Gastrocnemius medialis (tissue), 4 donors: ENCODE results near the gene GNAS-AS1. TPM values are rescaled to one million over a fixed set of nuclear protein-coding genes. Genes with fewer than 3 reads are reported as not detected.

Source experiments
- ATAC-seq, 2 donors: fragments of 150-250 bp; one replicate each; pipeline ENCODE4 v1.9.1; 2016
- DNase-seq, 2 donors: peaks; one replicate each; pipeline ENCODE4 v3.0.0-alpha.2; 2019
- H3K27ac ChIP-seq, 4 donors: fragments of 200-600 bp; sonication (generic); 1 replicate in 1 of 4; 2 replicates in 3 of 4; pipeline ENCODE4 v1.5.1; 2016 to 2018; ENCODE audit warnings: mild to moderate bottlenecking in 2 of 4, moderate library complexity in 1 of 4
- H3K27me3 ChIP-seq, 3 donors: fragments of 200-600 bp; sonication (generic) in 2 of 3; 1 replicate in 1 of 3; 2 replicates in 2 of 3; pipeline versions ENCODE4 v1.5.1 to v1.6.0; 2016 to 2019; ENCODE audit warnings: mild to moderate bottlenecking in 1 of 3, moderate library complexity in 1 of 3
- H3K36me3 ChIP-seq, 2 donors: fragments of 200-600 bp; sonication (generic) in 1 of 2; one replicate each; pipeline ENCODE4 v1.5.1; 2017 to 2018
- H3K4me1 ChIP-seq, 2 donors: fragments of 200-600 bp; sonication (generic) in 1 of 2; one replicate each; pipeline ENCODE4 v1.5.1; 2016 to 2017; ENCODE audit warnings: mild to moderate bottlenecking in 2 of 2
- H3K4me3 ChIP-seq, 4 donors: fragments of 200-600 bp; sonication (generic) in 3 of 4; 1 replicate in 1 of 4; 2 replicates in 3 of 4; pipeline ENCODE4 v1.5.1; 2016 to 2019; ENCODE audit warnings: mild to moderate bottlenecking in 2 of 4
- H3K9me3 ChIP-seq, 3 donors: fragments of 200-600 bp; sonication (generic) in 2 of 3; 1 replicate in 1 of 3; 2 replicates in 2 of 3; pipeline ENCODE4 v1.5.1; 2016 to 2019
- CTCF ChIP-seq, 5 experiments: fragments of 450-650 bp in 3 of 5; fragments of 200-600 bp in 2 of 5; sonication (generic) in 2 of 5; IDR thresholded peaks in 4 of 5; conservative IDR thresholded peaks in 1 of 5; 1 replicate in 4 of 5; 2 replicates in 1 of 5; pipeline ENCODE4 v1.5.1; 2016 to 2019; ENCODE audit warnings: antibody characterized with exemption in 5 of 5, mild to moderate bottlenecking in 3 of 5, moderate library complexity in 3 of 5
- POLR2A ChIP-seq, 2 donors: fragments of 450-650 bp; IDR thresholded peaks; one replicate each; pipeline ENCODE4 v1.6.1; 2017; ENCODE audit warnings: antibody characterized with exemption in 2 of 2, mild to moderate bottlenecking in 2 of 2, moderate library complexity in 2 of 2
- in situ Hi-C, 4 donors: fragments of 200-750 bp; cut with MboI; loops; one replicate each; pipeline versions ENCODE4 v1.15.0 to v1.8.0; 2017; ENCODE audit warnings: low sequenced_read_pairs in 4 of 4
- intact Hi-C: fragments of 100-400 bp; cut with DNase I; formaldehyde crosslinking; loops from one replicate; pipeline ENCODE4 v1.15.1; 2023; ENCODE audit warnings: low total_unique reads
- total RNA-seq, 4 donors: library from RNA; depleted of rRNA; stranded (reverse); fragments of >200 nt; gene quantifications; one replicate each; pipeline versions ENCODE4 v1.1.0 to v1.2.3, GENCODE V29; 2016

GNAS-AS1 gene
- total RNA-seq, 4 donors from 2014 or later, result not detected

- intact Hi-C loops (no loop called here), in situ Hi-C loops (no loop called here)
- no peaks in the 10 kb centered on the region for H3K36me3 ChIP-seq
These were observed 55.4 kb downstream of the GNAS-AS1 start for GRCh38 chr20:58795181-58795922.

GRCh38 chr20:58794510-58795180, 56.1 kb downstream of the GNAS-AS1 start:
- no peak overlapping the region for H3K27ac ChIP-seq
- ATAC-seq (no peak), DNase-seq (no peak)
- H3K9me3 ChIP-seq, result no peaks in the 10 kb centered on the region
- H3K4me1 ChIP-seq, result no peaks in the 10 kb centered on the region
- no peak for TF ChIP-seq POLR2A (IDR thresholded peaks at IDR 0.05)
- no peak for TF ChIP-seq CTCF (IDR thresholded peaks at IDR 0.05 in 4 of 5, conservative IDR thresholded peaks at IDR 0.05 in 1 of 5)
- in situ Hi-C loops (no loop called here), intact Hi-C loops (loop anchor here (5.0 kb wide), 1 partner anchor 1187 kb away; no protein-coding TSS in a partner anchor)
- peaks cover 0 to 4% (median 0%) of the 10 kb centered on the region in 3 donors for H3K27me3 ChIP-seq
- H3K36me3 ChIP-seq, result no peaks in the 10 kb centered on the region
- H3K4me3 ChIP-seq, result no peak overlapping the region

More at GRCh38 chr20:58795181-58795922, 55.4 kb downstream of the GNAS-AS1 start:
- no peaks in the 10 kb centered on the region for H3K4me1 ChIP-seq
- no peak for TF ChIP-seq POLR2A (IDR thresholded peaks at IDR 0.05)
- TF ChIP-seq CTCF (IDR thresholded peaks at IDR 0.05 in 4 of 5, conservative IDR thresholded peaks at IDR 0.05 in 1 of 5), result no peak
- H3K4me3 ChIP-seq, result no peak overlapping the region
- H3K27ac ChIP-seq, result no peak overlapping the region
- H3K9me3 ChIP-seq, result no peaks in the 10 kb centered on the region
- no peak for ATAC-seq
- H3K27me3 ChIP-seq, result peaks cover 0 to 4% (median 0%) of the 10 kb centered on the region in 3 donors
- no peak for DNase-seq

- ATAC-seq, result no peak
- Histone ChIP-seq H3K27me3 (peaks cover 0 to 4% (median 0%) of the 10 kb centered on the region in 3 donors), H3K4me3 (no peak overlapping the region)
These were observed 56.9 kb downstream of the GNAS-AS1 start for GRCh38 chr20:58793512-58794420.

More at GRCh38 chr20:58793512-58794420, 56.9 kb downstream of the GNAS-AS1 start:
- no peak for DNase-seq
- in situ Hi-C loops, result no loop called here
- H3K36me3 ChIP-seq, result no peaks in the 10 kb centered on the region
- intact Hi-C loops, result loop anchor here (5.0 kb wide), 1 partner anchor 1186 kb away; no protein-coding TSS in a partner anchor
- H3K9me3 ChIP-seq, result no peaks in the 10 kb centered on the region
- no peaks in the 10 kb centered on the region for H3K4me1 ChIP-seq
- H3K27ac ChIP-seq, result no peak overlapping the region
- TF ChIP-seq POLR2A (IDR thresholded peaks at IDR 0.05) (no peak), CTCF (IDR thresholded peaks at IDR 0.05 in 4 of 5, conservative IDR thresholded peaks at IDR 0.05 in 1 of 5) (no peak)
